NCI-H2029 (cell line): ENCODE data around the gene ARMC3.
"Not testable (repeated sequence)": the region's sequence is repeated elsewhere in the genome, so short reads cannot be mapped to it uniquely, and the experiment has no call there.

ENCODE experiments used
- DNase-seq: peaks from one replicate; lab custom pipeline; 2025; lab: John Stamatoyannopoulos, UW

Gene ARMC3

GRCh38 chr10:22927166-22927565, 687 bp upstream of the ARMC3 start:
- no peak for DNase-seq

- not testable (repeated sequence) for DNase-seq
These were observed 1.2 kb downstream of the ARMC3 start for GRCh38 chr10:22929053-22929452.

- no peak for DNase-seq
These were observed 4.1 kb downstream of the ARMC3 start for GRCh38 chr10:22931948-22932347.

- no peak for DNase-seq
These were observed 4.9 kb downstream of the ARMC3 start for GRCh38 chr10:22932626-22933370.

- DNase-seq = no peak
These were observed 6.9 kb downstream of the ARMC3 start for GRCh38 chr10:22934726-22935125.

- DNase-seq = no peak
These were observed 14.6 kb downstream of the ARMC3 start for GRCh38 chr10:22942437-22942836.

GRCh38 chr10:22945934-22946673, 18.3 kb downstream of the ARMC3 start:
- DNase-seq = no peak

- DNase-seq = no peak
These were observed 27.1 kb downstream of the ARMC3 start for GRCh38 chr10:22954970-22955369.

- no peak for DNase-seq
These were observed 30.5 kb downstream of the ARMC3 start for GRCh38 chr10:22958338-22958737.

- DNase-seq = no peak
These were observed 31.4 kb downstream of the ARMC3 start for GRCh38 chr10:22959292-22959691.

GRCh38 chr10:22959950-22960349, 32.1 kb downstream of the ARMC3 start:
- DNase-seq = no peak

- no peak for DNase-seq
These were observed 35.0 kb downstream of the ARMC3 start for GRCh38 chr10:22962817-22963216.

GRCh38 chr10:22969704-22970103, 41.9 kb downstream of the ARMC3 start:
- no peak for DNase-seq

GRCh38 chr10:22976534-22976933, 48.7 kb downstream of the ARMC3 start:
- DNase-seq = no peak

GRCh38 chr10:22977751-22978150, 49.9 kb downstream of the ARMC3 start:
- DNase-seq = no peak

GRCh38 chr10:22978287-22978686, 50.4 kb downstream of the ARMC3 start:
- DNase-seq = no peak

GRCh38 chr10:22978918-22979317, 51.1 kb downstream of the ARMC3 start:
- no peak for DNase-seq

- DNase-seq = no peak
These were observed 53.0 kb downstream of the ARMC3 start for GRCh38 chr10:22980822-22981221.

- no peak for DNase-seq
These were observed 56.2 kb downstream of the ARMC3 start for GRCh38 chr10:22984066-22984465.

- no peak for DNase-seq
These were observed 59.1 kb downstream of the ARMC3 start for GRCh38 chr10:22986771-22987542.

- DNase-seq = peak; percentile 37
These were observed 60.9 kb downstream of the ARMC3 start for GRCh38 chr10:22988581-22989360.

GRCh38 chr10:22990443-22990842, 62.6 kb downstream of the ARMC3 start:
- DNase-seq = no peak
